Measurements from ENCODE around the gene OIP5. TPM values are rescaled to one million over a fixed set of nuclear protein-coding genes. Genes with fewer than 3 reads are reported as not detected.

The OIP5 gene
- total and polyA plus RNA-seq, 2 of the 13 experiments (the other 11 are each of a cell fraction or from before 2014, with no cell fraction given), result 10.7 to 38.0 TPM

- Histone ChIP-seq H3K9ac (ENCODE audit: insufficient read depth, low read depth, low read length) (peak overlapping the region; percentile 78), H3K9me3 (ENCODE audit: low read length) (no peaks in the 10 kb centered on the region), H3K4me2 (ENCODE audit: low read depth, low read length) (peak overlapping the region; percentile 68), H3K4me3 (replicated peaks in 1 of 3; ENCODE audit: insufficient read depth in 1 of 3, low read depth in 2 of 3, low read length in 3 of 3) (peak overlapping the region; percentile 69 to 99 (median 74)), H3K27me3 (ENCODE audit: control insufficient read depth in 1 of 2, insufficient read depth in 2 of 2, low read length in 2 of 2) (no peaks in the 10 kb centered on the region; a peak in 1 of 5 replicates), H3K27ac (ENCODE audit: extremely low read length, insufficient read depth, low read length) (peak overlapping the region; percentile 37), H2AFZ (ENCODE audit: low read length) (no peak overlapping the region), H3K4me1 (ENCODE audit: insufficient read depth, low read length) (peaks cover 53% of the 10 kb centered on the region), H4K20me1 (ENCODE audit: insufficient read depth, low read length) (no peaks in the 10 kb centered on the region), H3K36me3 (replicated peaks in 1 of 2; ENCODE audit: control insufficient read depth in 1 of 2, insufficient read depth in 2 of 2, low read length in 2 of 2) (peaks cover 0 to 9% of the 10 kb centered on the region in 2 experiments; a peak in 2 of 5 replicates), H3K79me2 (ENCODE audit: insufficient read depth, low read length) (peaks cover 61% of the 10 kb centered on the region)
- ATAC-seq (no peak), DNase-seq (ENCODE audit: low spot score) (no peak), FAIRE-seq (no peak)
- CTCF ChIA-PET (ENCODE audit: low intra/inter-chr PET ratio, low total read pairs), result no interaction called here
- WGBS (ENCODE audit: low lambda C conversion rate), result 50% methylated on average over 12 of the region's 12 CpGs
- no TSS peak for BruUV-seq (replicated peaks)
- in situ Hi-C loops (cut with HindIII; ENCODE audit: extremely low pct_ligation_motif_present, low pct_unique_long_range_greater_than_20kb), result loop anchor here (5.0 kb wide), 1 partner anchor 52 kb away; no protein-coding TSS in a partner anchor
- POLR2A ChIA-PET, result no interaction called here
- intact Hi-C loops (cut with micrococcal nuclease; ENCODE audit: unreplicated experiment), result loop anchor here (5.0 kb wide), 2 partner anchors 102 to 427 kb away; partner anchors contain the start of genes CHP1 and EXD1
- TF ChIP-seq KAT7 (CRISPR knock-in tag; IDR thresholded peaks at IDR 0.05; ENCODE audit: borderline replicate concordance) (0 out of 2 replicates have a peak, but pooled peaks have one; percentile 26), TBX2 (CRISPR knock-in tag; IDR thresholded peaks at IDR 0.05; ENCODE audit: borderline replicate concordance) (0 out of 2 replicates have a peak, but pooled peaks have one; percentile 16), ZMYM3 (CRISPR knock-in tag; IDR thresholded peaks at IDR 0.05) (peak; percentile 64), ZMYM2 (CRISPR knock-in tag; IDR thresholded peaks at IDR 0.05) (peak; percentile 71), ADNP (CRISPR knock-in tag; IDR thresholded peaks at IDR 0.05) (0 out of 2 replicates have a peak, but pooled peaks have one; percentile 19), ZMYM4 (CRISPR knock-in tag; IDR thresholded peaks at IDR 0.05) (peak; percentile 20; the same call in 1 of the 2 replicates), ZNF292 (CRISPR knock-in tag; IDR thresholded peaks at IDR 0.05; ENCODE audit: borderline replicate concordance, low read depth) (no peak), SIX1 (CRISPR knock-in tag; IDR thresholded peaks at IDR 0.05; ENCODE audit: borderline replicate concordance) (0 out of 2 replicates have a peak, but pooled peaks have one; percentile 23)
- TF ChIP-seq, protein P1, sequence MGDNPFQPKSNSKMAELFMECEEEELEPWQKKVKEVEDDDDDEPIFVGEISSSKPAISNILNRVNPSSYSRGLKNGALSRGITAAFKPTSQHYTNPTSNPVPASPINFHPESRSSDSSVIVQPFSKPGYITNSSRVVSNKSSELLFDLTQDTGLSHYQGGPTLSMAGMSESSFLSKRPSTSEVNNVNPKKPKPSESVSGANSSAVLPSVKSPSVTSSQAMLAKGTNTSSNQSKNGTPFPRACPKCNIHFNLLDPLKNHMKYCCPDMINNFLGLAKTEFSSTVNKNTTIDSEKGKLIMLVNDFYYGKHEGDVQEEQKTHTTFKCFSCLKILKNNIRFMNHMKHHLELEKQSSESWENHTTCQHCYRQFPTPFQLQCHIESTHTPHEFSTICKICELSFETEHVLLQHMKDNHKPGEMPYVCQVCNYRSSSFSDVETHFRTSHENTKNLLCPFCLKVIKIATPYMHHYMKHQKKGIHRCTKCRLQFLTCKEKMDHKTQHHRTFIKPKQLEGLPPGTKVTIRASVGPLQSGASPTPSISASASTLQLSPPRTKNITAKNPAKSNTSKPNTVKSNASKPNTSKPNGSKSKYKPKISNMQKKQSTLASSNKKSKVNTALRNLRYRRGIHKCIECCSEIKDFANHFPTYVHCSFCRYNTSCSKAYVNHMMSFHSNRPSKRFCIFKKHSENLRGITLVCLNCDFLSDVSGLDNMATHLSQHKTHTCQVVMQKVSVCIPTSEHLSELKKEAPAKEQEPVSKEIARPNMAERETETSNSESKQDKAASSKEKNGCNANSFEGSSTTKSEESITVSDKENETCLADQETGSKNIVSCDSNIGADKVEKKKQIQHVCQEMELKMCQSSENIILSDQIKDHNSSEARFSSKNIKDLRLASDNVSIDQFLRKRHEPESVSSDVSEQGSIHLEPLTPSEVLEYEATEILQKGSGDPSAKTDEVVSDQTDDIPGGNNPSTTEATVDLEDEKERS (CRISPR knock-in tag; IDR thresholded peaks at IDR 0.05), result 0 out of 2 replicates have a peak, but pooled peaks have one; percentile 34
- TF ChIP-seq, protein P2, sequence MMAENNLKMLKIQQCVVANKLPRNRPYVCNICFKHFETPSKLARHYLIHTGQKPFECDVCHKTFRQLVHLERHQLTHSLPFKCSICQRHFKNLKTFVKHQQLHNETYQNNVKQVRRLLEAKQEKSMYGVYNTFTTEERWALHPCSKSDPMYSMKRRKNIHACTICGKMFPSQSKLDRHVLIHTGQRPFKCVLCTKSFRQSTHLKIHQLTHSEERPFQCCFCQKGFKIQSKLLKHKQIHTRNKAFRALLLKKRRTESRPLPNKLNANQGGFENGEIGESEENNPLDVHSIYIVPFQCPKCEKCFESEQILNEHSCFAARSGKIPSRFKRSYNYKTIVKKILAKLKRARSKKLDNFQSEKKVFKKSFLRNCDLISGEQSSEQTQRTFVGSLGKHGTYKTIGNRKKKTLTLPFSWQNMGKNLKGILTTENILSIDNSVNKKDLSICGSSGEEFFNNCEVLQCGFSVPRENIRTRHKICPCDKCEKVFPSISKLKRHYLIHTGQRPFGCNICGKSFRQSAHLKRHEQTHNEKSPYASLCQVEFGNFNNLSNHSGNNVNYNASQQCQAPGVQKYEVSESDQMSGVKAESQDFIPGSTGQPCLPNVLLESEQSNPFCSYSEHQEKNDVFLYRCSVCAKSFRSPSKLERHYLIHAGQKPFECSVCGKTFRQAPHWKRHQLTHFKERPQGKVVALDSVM (CRISPR knock-in tag; IDR thresholded peaks at IDR 0.05), result peak; percentile 92
These were observed 2.1 kb upstream of the OIP5 start for GRCh38 chr15:41334293-41335120.
